Measurements from ENCODE around the gene AP3D1. TPM values are rescaled to one million over a fixed set of nuclear protein-coding genes. Genes with fewer than 3 reads are reported as not detected.
"Not testable (repeated sequence)": the region's sequence is repeated elsewhere in the genome, so short reads cannot be mapped to it uniquely, and the experiment has no call there.

The AP3D1 gene
- total RNA-seq (10 to 100 TPM; 42.6 to 76.6 TPM), polyA plus RNA-seq (10 to 100 TPM; 21.7 to 79.8 TPM)

DNA sequence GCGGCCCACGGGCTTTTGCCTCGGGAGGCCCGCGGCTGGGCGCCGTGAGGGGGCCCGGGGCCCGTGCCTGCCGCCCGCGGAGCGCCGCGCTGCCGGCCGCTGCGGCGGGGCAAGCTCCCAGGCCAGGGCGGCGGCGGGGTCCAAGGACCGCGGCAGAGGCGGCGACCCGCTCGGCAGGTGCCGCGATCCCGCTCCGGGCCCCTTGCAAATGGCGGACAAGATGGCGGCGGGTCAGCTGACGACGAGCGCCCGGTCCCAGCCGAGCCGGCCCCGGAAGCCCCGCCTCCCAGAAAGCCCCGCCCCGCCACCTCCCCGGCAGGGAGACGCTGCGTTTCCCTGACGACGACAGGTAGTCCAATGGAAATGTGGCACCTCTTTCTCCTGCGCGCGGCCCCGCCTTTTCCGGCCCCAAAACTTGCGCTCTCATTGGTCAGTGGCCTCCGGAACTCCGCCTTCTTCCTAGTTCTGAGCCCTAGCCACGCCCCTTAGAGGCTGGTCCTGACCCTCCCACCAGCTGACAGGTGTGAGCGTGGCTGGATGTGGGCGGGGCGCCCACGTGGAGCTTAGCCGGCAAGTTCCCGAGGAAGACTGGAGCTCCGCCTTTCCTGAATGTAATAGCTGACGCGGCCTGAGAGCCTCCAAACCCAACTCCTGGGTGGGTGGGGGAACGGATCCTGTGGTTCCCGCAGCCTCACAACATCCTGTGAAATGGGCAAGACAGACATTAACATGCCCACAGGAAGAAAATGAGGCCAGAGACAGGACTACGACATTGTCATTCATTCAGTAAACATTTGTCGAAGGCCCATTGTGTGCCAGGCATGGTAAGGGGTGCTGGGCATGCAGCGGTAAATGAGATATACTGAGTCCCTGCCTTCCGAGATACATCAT is at the start of gene AP3D1:
Gene AP3D1 (minus strand): TSS at position 228 of the 891 bp plus-strand sequence. CDS start 232 bp downstream, outside the sequence.
- Histone ChIP-seq H3K9ac (ENCODE audit: low read depth in 1 of 2, low read length in 2 of 2) (peak within 1 kb of the TSS; percentile 90 to 91), H3K36me3 (ENCODE audit: control insufficient read depth in 4 of 4, insufficient read depth in 3 of 4, low read depth in 1 of 4, low read length in 3 of 4) (no peaks in the 10 kb centered on the region), H3K27me3 (ENCODE audit: control insufficient read depth in 4 of 4, insufficient read depth in 4 of 4, low read length in 3 of 4) (no peaks in the 10 kb centered on the region), H3K4me3 (ENCODE audit: low read depth in 1 of 3, low read length in 3 of 3) (peak within 1 kb of the TSS; percentile 87 to 94 (median 92)), H3K27ac (ENCODE audit: low read depth in 1 of 2, low read length in 2 of 2) (peak within 1 kb of the TSS; percentile 85 to 88), H3K9me3 (ENCODE audit: control insufficient read depth in 4 of 4, low read length in 3 of 4) (no peaks in the 10 kb centered on the region), H3K4me1 (ENCODE audit: control insufficient read depth in 4 of 4, insufficient read depth in 4 of 4, low read length in 3 of 4) (peaks cover 9 to 32% (median 23%) of the 10 kb centered on the region in 4 donors)
- TF ChIP-seq ATF3 (IDR thresholded peaks at IDR 0.05) (no peak), FOXA1 (IDR thresholded peaks at IDR 0.05) (peak; percentile 17), GABPA (IDR thresholded peaks at IDR 0.05 in 1 of 2, conservative IDR thresholded peaks at IDR 0.05 in 1 of 2) (peak; percentile 63 to 90), TAF1 (conservative IDR thresholded peaks at IDR 0.05) (no peak), HNF4G (IDR thresholded peaks at IDR 0.05) (no peak), EGR1 (IDR thresholded peaks at IDR 0.05; ENCODE audit: low read depth in 2 of 2) (peak in 1 of 2 donors; percentile 61), RAD21 (IDR thresholded peaks at IDR 0.05) (peak in 1 of 2 donors; percentile 51), FOXA2 (IDR thresholded peaks at IDR 0.05) (no peak), JUND (IDR thresholded peaks at IDR 0.05) (no peak), NR2F2 (IDR thresholded peaks at IDR 0.05) (peak; percentile 60), RXRA (IDR thresholded peaks at IDR 0.05) (peak in 1 of 2 donors; percentile 29), CTCF (IDR thresholded peaks at IDR 0.05; ENCODE audit: low read depth, low read length, missing input control) (no peak), HNF4A (conservative IDR thresholded peaks at IDR 0.05) (no peak), YY1 (IDR thresholded peaks at IDR 0.05) (peak; percentile 97), SP1 (IDR thresholded peaks at IDR 0.05) (peak; percentile 91)
- TF ChIP-seq, protein P1, sequence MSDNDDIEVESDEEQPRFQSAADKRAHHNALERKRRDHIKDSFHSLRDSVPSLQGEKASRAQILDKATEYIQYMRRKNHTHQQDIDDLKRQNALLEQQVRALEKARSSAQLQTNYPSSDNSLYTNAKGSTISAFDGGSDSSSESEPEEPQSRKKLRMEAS (IDR thresholded peaks at IDR 0.05) = peak; percentile 100
- TF ChIP-seq, protein P2, sequence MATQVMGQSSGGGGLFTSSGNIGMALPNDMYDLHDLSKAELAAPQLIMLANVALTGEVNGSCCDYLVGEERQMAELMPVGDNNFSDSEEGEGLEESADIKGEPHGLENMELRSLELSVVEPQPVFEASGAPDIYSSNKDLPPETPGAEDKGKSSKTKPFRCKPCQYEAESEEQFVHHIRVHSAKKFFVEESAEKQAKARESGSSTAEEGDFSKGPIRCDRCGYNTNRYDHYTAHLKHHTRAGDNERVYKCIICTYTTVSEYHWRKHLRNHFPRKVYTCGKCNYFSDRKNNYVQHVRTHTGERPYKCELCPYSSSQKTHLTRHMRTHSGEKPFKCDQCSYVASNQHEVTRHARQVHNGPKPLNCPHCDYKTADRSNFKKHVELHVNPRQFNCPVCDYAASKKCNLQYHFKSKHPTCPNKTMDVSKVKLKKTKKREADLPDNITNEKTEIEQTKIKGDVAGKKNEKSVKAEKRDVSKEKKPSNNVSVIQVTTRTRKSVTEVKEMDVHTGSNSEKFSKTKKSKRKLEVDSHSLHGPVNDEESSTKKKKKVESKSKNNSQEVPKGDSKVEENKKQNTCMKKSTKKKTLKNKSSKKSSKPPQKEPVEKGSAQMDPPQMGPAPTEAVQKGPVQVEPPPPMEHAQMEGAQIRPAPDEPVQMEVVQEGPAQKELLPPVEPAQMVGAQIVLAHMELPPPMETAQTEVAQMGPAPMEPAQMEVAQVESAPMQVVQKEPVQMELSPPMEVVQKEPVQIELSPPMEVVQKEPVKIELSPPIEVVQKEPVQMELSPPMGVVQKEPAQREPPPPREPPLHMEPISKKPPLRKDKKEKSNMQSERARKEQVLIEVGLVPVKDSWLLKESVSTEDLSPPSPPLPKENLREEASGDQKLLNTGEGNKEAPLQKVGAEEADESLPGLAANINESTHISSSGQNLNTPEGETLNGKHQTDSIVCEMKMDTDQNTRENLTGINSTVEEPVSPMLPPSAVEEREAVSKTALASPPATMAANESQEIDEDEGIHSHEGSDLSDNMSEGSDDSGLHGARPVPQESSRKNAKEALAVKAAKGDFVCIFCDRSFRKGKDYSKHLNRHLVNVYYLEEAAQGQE (IDR thresholded peaks at IDR 0.05) = peak; percentile 83
- TF ChIP-seq, protein P3, sequence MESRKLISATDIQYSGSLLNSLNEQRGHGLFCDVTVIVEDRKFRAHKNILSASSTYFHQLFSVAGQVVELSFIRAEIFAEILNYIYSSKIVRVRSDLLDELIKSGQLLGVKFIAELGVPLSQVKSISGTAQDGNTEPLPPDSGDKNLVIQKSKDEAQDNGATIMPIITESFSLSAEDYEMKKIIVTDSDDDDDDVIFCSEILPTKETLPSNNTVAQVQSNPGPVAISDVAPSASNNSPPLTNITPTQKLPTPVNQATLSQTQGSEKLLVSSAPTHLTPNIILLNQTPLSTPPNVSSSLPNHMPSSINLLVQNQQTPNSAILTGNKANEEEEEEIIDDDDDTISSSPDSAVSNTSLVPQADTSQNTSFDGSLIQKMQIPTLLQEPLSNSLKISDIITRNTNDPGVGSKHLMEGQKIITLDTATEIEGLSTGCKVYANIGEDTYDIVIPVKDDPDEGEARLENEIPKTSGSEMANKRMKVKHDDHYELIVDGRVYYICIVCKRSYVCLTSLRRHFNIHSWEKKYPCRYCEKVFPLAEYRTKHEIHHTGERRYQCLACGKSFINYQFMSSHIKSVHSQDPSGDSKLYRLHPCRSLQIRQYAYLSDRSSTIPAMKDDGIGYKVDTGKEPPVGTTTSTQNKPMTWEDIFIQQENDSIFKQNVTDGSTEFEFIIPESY (IDR thresholded peaks at IDR 0.05) = peak; percentile 50
- peak; percentile 100 for DNase-seq (ENCODE audit: low spot score)
- 1% methylated on average over 74 of the region's 74 CpGs for WGBS

DNA sequence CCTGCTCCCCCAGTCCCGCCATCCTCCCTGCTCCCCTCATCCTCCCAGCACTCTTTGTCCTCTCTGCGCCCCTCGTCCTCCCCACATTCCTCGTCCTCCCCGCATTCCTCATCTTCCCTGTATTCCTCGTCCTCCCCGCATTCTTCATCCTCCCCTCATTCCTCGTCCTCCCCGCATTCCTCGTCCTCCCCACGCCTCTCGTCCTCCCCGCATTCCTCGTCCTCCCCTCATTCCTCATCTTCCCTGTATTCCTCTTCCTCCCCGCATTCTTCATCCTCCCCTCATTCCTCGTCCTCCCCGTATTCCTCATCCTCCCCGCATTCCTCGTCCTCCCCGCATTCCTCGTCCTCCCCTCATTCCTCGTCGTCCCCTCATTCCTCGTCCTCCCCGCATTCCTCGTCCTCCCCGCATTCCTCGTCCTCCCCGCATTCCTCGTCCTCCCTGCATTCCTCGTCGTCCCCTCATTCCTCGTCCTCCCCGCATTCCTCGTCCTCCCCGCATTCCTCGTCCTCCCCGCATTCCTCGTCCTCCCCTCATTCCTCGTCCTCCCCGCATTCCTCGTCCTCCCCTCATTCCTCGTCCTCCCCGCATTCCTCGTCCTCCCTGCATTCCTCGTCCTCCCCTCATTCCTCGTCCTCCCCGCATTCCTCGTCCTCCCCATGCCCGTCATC is 49.4 kb upstream of the AP3D1 start:
- H3K27ac ChIP-seq (ENCODE audit: low read depth in 1 of 2, low read length in 2 of 2); H3K4me3 ChIP-seq (ENCODE audit: low read depth in 1 of 3, low read length in 3 of 3); H3K27me3 ChIP-seq (ENCODE audit: control insufficient read depth in 4 of 4, insufficient read depth in 4 of 4, low read length in 3 of 4); H3K4me1 ChIP-seq (ENCODE audit: control insufficient read depth in 4 of 4, insufficient read depth in 4 of 4, low read length in 3 of 4); H3K9me3 ChIP-seq (ENCODE audit: control insufficient read depth in 4 of 4, low read length in 3 of 4); H3K9ac ChIP-seq (ENCODE audit: low read depth in 1 of 2, low read length in 2 of 2); DNase-seq (ENCODE audit: low spot score): not testable (repeated sequence)
- H3K36me3 ChIP-seq (ENCODE audit: control insufficient read depth in 4 of 4, insufficient read depth in 3 of 4, low read depth in 1 of 4, low read length in 3 of 4) = peaks cover 3 to 42% (median 11%) of the 10 kb centered on the region in 4 donors
- WGBS = 98% methylated on average over 50 of the region's 50 CpGs
